ENCODE measurements around the gene PLPP4.

Gene PLPP4

GRCh38 chr10:120540486-120540885 lies 83.5 kb downstream of the PLPP4 start:
- no peak overlapping the region for H2AFZ ChIP-seq (ENCODE audit: low read depth)
- no peaks in the 10 kb centered on the region for H4K20me1 ChIP-seq (ENCODE audit: insufficient read depth)
- no peaks in the 10 kb centered on the region for H3K36me3 ChIP-seq (ENCODE audit: insufficient read depth)
- no peak overlapping the region for H3K4me2 ChIP-seq
- TF ChIP-seq CTCF (conservative IDR thresholded peaks at IDR 0.05; ENCODE audit: low read depth, low read length), result no peak
- H3K9ac ChIP-seq, result no peak overlapping the region
- H3K27ac ChIP-seq, result no peak overlapping the region
- no peaks in the 10 kb centered on the region for H3K4me1 ChIP-seq (ENCODE audit: low read depth, poor library complexity, severe bottlenecking)
- no peaks in the 10 kb centered on the region for H3K27me3 ChIP-seq (ENCODE audit: insufficient read depth, low read depth)
- no peak overlapping the region for H3K4me3 ChIP-seq (IDR thresholded peaks at IDR 0.05; ENCODE audit: insufficient read depth, low read depth, low read length)
- no peaks in the 10 kb centered on the region for H3K79me2 ChIP-seq (ENCODE audit: insufficient read depth, low read depth)

DNA sequence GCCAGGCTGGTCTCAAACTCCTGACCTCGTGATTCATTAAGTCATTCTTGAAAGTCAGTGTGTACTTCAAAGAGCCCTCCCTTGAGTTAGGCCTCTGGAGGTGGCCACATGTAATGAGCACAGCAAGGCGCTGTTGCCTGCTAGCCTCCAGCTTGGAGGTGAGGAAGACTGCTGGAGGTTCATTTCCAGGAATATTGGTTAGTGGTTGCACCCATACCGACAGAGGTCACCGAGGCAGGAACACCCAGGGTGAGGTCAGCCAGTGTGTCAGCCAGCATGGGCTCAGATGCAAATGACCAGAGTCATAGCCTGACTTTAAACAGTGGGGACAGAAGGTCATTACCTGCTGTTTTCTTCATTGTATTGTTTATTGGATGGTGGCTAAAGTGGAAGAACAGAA lies 85.0 kb downstream of the PLPP4 start:
- H3K36me3 ChIP-seq (ENCODE audit: insufficient read depth), result no peaks in the 10 kb centered on the region
- no peak overlapping the region for H3K9ac ChIP-seq
- no peaks in the 10 kb centered on the region for H3K4me1 ChIP-seq (ENCODE audit: low read depth, poor library complexity, severe bottlenecking)
- H3K4me2 ChIP-seq, result no peak overlapping the region
- no peak for TF ChIP-seq CTCF (conservative IDR thresholded peaks at IDR 0.05; ENCODE audit: low read depth, low read length)
- no peaks in the 10 kb centered on the region for H3K79me2 ChIP-seq (ENCODE audit: insufficient read depth, low read depth)
- no peak overlapping the region for H2AFZ ChIP-seq (ENCODE audit: low read depth)
- no peak overlapping the region for H3K4me3 ChIP-seq (IDR thresholded peaks at IDR 0.05; ENCODE audit: insufficient read depth, low read depth, low read length)
- H3K27ac ChIP-seq, result no peak overlapping the region
- H3K27me3 ChIP-seq (ENCODE audit: insufficient read depth, low read depth), result no peaks in the 10 kb centered on the region
- no peaks in the 10 kb centered on the region for H4K20me1 ChIP-seq (ENCODE audit: insufficient read depth)

- Histone ChIP-seq H2AFZ (ENCODE audit: low read depth) (no peak overlapping the region), H3K79me2 (ENCODE audit: insufficient read depth, low read depth) (no peaks in the 10 kb centered on the region), H3K9ac (no peak overlapping the region), H3K36me3 (ENCODE audit: insufficient read depth) (no peaks in the 10 kb centered on the region), H3K27me3 (ENCODE audit: insufficient read depth, low read depth) (no peaks in the 10 kb centered on the region), H3K4me1 (ENCODE audit: low read depth, poor library complexity, severe bottlenecking) (no peaks in the 10 kb centered on the region), H3K27ac (no peak overlapping the region), H4K20me1 (ENCODE audit: insufficient read depth) (no peaks in the 10 kb centered on the region), H3K4me3 (IDR thresholded peaks at IDR 0.05; ENCODE audit: insufficient read depth, low read depth, low read length) (no peak overlapping the region), H3K4me2 (no peak overlapping the region)
- TF ChIP-seq CTCF (conservative IDR thresholded peaks at IDR 0.05; ENCODE audit: low read depth, low read length), result no peak
These were observed 85.6 kb downstream of the PLPP4 start for GRCh38 chr10:120542591-120542990.

- no peak overlapping the region for H3K4me3 ChIP-seq (IDR thresholded peaks at IDR 0.05; ENCODE audit: insufficient read depth, low read depth, low read length)
- no peak for TF ChIP-seq CTCF (conservative IDR thresholded peaks at IDR 0.05; ENCODE audit: low read depth, low read length)
- no peak overlapping the region for H3K9ac ChIP-seq
- H3K4me2 ChIP-seq, result no peak overlapping the region
- H2AFZ ChIP-seq (ENCODE audit: low read depth), result no peak overlapping the region
- no peaks in the 10 kb centered on the region for H3K79me2 ChIP-seq (ENCODE audit: insufficient read depth, low read depth)
- H3K36me3 ChIP-seq (ENCODE audit: insufficient read depth), result no peaks in the 10 kb centered on the region
- no peaks in the 10 kb centered on the region for H3K4me1 ChIP-seq (ENCODE audit: low read depth, poor library complexity, severe bottlenecking)
- H3K27ac ChIP-seq, result no peak overlapping the region
- no peaks in the 10 kb centered on the region for H3K27me3 ChIP-seq (ENCODE audit: insufficient read depth, low read depth)
- H4K20me1 ChIP-seq (ENCODE audit: insufficient read depth), result no peaks in the 10 kb centered on the region
These were observed 86.3 kb downstream of the PLPP4 start for GRCh38 chr10:120543291-120543690.

GRCh38 chr10:120548210-120548609 lies 91.2 kb downstream of the PLPP4 start:
- H4K20me1 ChIP-seq (ENCODE audit: insufficient read depth), result no peaks in the 10 kb centered on the region
- H3K27me3 ChIP-seq (ENCODE audit: insufficient read depth, low read depth), result no peaks in the 10 kb centered on the region
- no peaks in the 10 kb centered on the region for H3K4me1 ChIP-seq (ENCODE audit: low read depth, poor library complexity, severe bottlenecking)
- H3K4me3 ChIP-seq (IDR thresholded peaks at IDR 0.05; ENCODE audit: insufficient read depth, low read depth, low read length), result no peak overlapping the region
- no peak overlapping the region for H3K9ac ChIP-seq
- no peak overlapping the region for H3K27ac ChIP-seq
- no peak overlapping the region for H2AFZ ChIP-seq (ENCODE audit: low read depth)
- no peaks in the 10 kb centered on the region for H3K79me2 ChIP-seq (ENCODE audit: insufficient read depth, low read depth)
- H3K4me2 ChIP-seq, result no peak overlapping the region
- H3K36me3 ChIP-seq (ENCODE audit: insufficient read depth), result no peaks in the 10 kb centered on the region
- no peak for TF ChIP-seq CTCF (conservative IDR thresholded peaks at IDR 0.05; ENCODE audit: low read depth, low read length)
